SIG-M5 treated with dmso at 0.1 percent for 504 hours (cell line): Measurements from ENCODE around the gene PRKD1.
A peak's percentile ranks its signal among the peaks of the same experiment; 100 is the strongest.
"Not testable (repeated sequence)": the region's sequence is repeated elsewhere in the genome, so short reads cannot be mapped to it uniquely, and the experiment has no call there.

ENCODE experiments used
- DNase-seq: peaks from one replicate; lab custom pipeline; 2025; ENCODE audit not compliant: unreplicated experiment; lab: John Stamatoyannopoulos, UW

The PRKD1 gene

DNA sequence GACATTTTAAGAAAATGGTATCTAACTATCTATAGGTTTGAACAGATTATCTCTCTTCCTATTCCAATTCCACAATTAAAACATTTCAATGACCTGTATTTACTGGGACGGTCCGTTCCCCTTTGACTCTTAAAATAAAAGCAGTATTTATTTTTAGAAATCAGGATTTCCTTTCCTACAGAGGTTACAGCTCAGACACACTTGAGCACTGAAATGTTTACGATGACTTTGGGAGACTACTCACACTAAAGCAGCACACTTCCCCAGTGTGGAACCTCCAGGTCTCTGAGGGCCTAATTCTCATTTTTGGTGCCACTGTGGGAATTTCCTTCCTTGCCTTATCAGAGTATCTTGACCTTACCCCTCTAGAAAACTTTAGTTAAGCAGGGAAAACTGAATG, 181.8 kb downstream of the PRKD1 start:
- DNase-seq: no peak

DNA sequence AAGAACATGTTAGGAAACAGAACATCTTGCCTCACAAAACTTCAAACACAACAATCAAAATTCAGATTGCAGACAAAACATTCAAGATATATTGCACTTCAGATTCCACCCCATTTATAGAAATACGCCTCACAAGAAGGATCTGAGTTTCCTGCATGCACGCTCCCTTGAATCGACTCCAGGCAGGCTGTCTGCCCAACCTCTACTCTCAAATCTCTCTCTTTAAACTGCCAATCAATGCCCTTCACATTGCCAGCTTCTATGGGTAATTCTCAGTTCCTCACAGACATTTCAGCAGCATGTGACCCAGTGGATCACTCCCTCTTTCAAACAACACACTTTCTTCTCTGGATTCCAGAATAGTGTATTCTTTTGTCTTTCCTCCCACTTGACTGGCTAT, 184.1 kb downstream of the PRKD1 start:
- no peak for DNase-seq

DNA sequence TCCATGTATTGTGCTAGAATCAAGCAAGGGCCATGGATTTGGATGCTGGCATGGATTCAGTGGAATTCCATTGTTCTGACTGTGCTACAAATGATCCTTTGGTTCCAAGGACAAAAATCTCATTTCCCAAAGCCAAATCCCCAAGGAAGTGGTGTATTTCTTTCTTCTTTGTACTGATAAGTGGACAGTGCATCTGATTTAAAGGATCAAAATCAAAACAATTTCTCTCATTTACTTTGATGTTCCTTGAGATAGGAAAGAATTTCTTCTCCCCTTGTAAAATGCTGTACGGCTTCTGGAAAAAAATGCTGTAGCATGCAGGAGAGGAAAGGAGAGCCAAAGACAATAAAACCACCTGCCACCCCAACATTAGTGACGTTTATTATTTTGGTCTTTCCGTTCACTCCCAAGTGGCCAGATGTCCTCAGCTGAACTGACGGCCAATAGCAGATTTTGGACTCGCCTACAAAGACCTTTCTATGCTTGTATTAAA, 185.7 kb downstream of the PRKD1 start:
- no peak for DNase-seq

DNA sequence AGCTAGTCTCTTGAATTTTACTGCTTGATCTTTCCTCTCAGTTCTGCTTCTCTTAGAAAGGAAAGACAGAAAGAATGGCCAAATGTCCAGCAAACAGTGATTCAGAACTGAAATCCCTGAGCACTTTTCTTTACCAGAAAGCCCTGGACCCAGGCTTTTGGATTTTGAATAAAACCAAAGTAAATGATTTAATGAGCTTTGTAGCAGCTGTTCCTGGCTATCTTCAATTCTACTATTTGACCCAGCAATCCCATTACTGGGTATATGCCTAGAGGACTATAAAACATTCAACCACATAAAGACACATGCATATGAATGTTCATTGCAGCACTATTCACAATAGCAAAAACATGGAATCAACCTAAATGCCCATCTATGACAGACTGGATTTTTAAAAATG, 187.2 kb downstream of the PRKD1 start:
- no peak for DNase-seq

DNA sequence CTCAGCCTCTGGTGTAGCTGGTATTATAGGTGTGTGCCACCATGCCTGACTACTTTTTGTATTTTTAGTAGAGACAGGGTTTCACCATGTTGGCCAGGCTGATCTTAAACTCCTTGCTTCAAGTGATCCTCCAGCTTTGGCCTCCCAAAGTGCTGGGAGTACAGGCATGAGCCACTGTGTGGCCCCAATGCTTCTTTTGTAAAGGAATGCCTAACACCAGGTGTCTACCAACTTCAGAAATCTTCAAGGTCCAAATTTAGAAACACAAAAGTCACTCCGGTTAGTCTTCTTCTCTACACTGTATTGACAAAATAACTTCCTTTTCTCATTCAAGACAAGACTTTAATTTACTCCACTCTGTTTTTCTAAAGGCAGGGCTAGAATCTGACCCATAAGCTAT, 188.7 kb downstream of the PRKD1 start:
- DNase-seq: no peak

DNA sequence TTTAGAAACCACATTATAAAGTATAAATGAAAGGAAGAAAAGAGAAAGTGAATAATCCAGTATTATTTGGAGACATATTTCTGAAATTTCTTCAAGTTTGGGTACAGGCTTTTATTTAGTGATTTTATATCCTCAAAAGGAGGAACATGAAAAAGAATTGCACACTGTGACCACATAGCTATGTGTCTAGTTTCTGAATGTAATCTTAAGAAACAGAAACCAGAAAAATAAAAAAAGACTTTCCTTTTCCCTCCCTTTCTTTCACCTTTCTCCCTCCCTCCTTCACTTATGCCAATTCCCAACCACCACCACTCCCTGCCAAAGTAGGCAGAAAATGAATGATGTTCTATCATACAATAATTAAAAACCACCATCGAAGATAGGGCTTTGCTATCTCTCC, 189.6 kb downstream of the PRKD1 start:
- DNase-seq: no peak

DNA sequence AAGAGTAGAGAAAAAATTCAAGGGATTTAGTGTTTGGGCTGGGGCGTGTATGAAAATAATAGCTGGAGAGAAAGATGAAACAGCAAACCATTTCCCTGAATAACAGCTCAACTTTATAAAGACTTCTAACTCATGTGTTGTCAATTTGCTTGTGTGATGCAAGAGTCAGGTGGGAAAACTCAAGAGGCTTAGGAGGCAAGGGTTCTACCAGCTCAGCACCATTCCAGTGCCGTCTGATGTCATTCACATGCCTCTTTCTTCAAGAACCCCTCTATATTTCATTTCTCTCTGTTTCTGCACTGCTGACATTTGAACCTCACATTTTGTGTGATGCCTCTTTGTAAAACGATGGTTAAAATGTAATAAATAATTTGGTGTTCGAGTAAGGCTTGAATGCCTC, 192.2 kb downstream of the PRKD1 start:
- DNase-seq: no peak

DNA sequence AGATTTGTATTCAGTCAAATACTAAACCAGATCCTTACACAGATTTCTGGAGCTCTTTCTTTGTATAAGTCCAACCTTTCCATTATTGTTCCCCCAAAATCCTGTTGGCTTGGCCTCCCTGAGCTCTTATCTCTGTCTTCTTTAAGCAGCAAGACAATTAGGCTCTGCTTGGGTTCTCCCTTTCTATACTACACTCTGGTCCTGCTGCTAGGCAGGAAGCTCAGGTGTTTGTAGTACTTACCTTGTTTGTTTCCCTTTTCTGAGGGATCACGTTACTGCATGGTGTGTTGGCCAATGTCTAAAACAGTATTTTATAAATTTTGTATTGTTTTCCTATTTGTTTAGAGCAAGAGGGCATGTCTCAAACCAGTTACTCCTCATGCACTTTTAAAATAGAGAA, 192.9 kb downstream of the PRKD1 start:
- no peak for DNase-seq

DNA sequence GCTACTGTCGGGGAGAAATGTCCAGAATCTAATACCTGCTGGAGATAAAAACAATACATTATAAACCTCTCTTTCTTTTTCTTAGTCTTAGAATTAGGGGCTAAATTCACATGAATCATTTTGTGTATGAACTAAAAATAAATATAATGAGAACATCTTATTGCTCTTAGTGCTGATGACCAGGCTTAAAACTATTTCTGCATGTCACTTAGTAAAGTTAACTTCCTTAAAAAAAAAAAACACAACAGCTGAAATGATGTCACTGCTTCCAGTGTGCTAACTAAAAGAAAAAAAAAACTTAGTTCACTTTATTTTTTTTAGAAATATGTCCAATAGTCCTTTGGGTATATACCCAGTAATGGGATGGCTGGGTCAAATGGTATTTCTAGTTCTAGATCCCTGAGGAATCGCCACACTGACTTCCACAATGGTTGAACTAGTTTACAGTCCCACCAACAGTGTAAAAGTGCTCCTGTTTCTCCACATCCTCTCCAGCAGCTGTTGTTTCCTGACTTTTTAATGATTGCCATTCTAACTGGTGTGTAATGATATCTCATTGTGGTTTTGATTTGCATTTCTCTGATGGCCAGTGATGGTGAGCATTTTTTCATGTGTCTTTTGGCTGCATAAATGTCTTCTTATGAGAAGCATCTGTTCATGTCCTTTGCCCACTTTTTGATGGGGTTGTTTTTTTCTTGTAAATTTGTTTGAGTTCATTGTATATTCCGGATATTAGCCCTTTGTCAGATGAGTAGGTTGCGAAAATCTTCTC, 200.9 kb downstream of the PRKD1 start:
- DNase-seq: not testable (repeated sequence)

DNA sequence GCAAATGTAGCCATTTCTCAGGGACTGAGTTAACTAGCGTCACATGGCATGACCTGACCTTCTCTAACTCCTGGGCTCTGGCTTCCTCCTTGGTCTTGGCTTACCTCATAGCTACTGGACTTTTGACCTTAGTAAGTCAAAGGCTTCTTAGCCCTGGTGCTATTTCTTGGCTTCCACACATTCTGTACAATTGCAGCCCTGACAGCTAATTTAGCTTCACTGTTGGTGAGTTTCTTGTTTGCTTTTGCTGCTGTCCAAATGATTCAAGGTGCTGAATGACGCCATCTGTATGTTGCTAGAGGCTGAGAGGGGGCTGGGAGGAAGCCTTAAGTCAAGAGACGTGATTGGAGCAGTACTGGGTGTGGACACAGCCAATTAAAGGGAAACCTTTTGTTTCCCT, 202.7 kb downstream of the PRKD1 start:
- peak; percentile 1 for DNase-seq

DNA sequence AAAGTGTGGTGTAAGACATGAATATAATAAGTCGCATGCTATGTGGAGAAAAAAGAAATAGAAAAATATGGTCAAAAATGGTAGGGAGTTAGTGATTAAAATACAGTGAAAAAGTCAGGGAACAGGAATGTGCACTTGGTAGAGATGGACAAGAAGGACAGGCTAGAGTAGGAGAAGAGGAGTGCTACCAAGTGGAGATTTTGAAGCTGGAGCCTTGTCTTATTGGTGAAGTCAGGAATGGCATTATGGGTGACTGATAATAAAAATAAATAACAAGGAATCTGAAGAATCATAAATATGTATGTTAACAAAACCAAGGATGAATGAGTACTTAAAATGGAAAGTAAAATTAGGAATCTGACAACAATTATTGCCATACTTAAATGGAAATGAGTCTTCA, 204.8 kb downstream of the PRKD1 start:
- no peak for DNase-seq

DNA sequence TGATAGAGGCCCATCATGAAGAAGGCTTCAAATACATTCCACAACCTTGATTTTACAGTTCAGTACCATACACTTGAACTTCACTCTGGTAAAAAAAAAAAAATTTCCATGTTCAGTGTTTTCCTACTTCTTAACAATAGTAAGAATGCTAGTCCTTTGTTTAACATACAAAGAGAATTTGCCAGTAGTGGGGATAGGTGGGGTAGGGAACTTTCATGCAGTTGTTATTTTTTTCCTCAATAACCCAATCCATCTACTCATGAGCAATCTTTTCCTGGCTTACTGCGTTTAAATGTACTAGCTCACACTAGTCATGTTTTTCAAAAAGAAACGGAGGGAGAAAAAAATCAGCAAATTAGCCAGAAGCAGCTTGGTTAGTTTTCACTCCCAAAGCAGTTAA, 206.1 kb downstream of the PRKD1 start:
- no peak for DNase-seq

DNA sequence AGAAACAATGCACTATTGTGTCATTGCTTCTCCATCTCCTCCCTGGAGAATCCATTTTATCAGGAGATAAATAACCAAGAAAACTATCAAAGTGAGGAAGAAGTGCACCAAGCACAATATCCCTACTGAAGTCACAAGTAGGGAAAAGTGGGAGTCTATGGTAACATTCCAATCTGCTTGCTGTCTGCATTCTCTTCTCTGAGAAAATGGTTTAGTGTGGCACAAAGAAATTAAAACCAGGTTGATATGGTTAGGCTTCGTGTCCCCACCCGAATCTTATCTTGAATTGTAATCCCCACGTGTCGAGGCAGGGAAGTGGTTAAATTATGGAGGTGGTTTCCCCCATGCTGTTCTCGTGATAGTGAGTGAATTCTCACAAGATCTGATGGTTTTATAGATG, 209.7 kb downstream of the PRKD1 start:
- DNase-seq: no peak

DNA sequence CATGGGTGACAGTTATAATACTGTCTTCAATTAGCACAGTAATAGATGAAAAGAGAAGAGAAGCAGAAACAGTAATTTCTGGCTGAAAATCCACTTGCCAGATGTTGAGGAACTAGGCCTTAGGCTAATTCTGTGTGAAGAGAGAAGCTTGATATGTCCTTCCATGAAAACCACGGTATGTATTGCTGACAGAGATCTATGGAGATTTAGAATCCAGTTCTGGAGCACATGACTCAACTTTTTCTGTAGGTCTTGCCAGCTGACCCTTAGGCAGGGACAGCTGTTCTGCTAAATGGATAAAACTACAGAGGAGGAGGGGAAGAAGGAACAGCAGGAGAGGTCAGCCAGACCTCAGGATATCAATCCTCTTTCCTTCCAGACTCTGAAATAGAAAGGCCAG, 211.5 kb downstream of the PRKD1 start:
- no peak for DNase-seq

DNA sequence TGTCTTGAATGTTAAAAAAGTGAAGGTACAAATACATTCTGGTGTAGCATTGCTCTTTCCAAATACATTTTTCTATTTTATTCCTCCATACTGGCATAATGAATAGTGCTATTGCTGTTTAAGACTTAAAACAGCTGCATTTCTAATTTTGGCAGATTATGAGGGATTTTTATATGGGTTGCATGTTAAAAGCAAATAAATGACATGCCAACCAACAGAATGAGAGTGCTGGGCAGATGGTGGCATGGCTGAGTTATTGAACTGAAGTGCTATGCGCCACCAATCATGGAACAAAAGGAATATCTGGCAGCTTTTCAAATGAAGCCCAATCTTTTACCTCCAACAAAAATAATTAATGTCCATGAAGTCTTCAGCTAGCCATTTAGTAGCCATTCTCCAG, 215.0 kb downstream of the PRKD1 start:
- DNase-seq: no peak

DNA sequence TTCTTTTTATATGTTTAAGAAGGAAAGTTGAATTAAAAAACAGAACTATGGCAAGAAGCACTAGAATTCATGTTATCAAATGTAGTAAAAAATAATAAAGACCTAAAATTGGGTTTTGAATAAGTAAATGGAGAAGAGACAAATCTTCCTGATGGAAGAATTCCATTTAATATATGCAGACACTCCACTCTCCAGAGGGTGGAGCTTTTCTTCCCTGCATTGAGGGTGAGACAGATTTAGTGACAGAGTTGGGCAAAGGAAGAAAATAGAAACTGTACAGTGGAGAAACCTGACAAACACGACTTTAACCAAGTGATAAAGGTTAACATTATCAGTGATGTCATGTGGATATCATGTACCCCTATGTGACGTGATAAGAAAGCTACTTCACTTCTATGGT, 217.6 kb downstream of the PRKD1 start:
- DNase-seq: no peak

DNA sequence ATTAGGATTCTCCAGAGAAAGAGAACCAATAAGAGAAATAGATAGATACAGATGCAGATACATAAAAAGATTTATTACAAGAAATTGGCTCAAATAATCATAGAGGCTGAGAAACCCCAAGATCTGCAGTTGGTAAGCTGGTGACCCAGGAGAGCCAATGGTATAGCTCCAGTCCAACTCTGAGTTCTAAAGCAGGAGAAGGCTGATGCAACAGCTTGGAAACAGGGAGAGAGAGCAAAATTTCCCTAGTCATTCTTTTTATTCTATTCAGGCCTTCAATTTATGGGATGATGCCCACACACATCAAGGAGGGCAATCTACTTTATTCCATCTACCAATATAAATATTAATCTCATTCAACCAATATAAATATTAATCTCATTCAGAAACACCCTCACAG, 218.2 kb downstream of the PRKD1 start:
- DNase-seq: no peak

DNA sequence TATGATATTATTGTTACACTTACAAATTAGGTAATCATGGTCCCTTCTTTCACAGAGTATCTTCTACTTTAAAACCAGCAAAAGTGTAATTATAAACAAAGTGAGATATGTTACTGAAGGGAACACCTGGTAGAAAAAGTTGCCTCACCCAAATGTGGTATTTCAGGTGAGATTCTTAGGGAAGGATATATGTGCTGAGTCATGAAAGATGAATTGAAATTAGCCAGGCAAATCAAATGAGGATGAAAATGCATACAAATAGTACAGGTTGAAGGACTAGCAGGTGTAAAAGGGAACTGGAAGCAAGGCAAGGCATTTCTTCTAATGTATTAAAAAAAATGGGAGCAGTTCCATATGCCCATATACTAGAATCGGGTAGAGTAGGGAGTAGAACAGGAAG, 220.9 kb downstream of the PRKD1 start:
- DNase-seq: no peak

DNA sequence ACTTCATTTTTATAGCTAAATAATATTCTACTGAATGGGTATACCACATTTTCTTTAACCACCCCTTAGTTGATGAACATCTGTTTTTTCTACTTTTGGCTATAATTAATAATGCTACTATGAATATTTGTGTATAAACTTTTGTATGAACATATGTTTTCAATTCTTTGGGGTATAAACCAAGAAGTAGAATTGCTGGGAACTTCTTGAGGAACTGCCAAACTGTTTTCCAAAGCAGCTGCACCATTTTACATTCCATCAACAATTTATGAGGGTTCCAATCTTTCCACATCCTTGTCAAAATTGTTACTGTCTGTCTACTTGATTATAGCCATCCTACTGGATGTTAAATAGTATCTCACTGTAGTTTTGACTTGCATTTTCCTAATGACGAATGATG, 221.8 kb downstream of the PRKD1 start:
- DNase-seq: no peak

DNA sequence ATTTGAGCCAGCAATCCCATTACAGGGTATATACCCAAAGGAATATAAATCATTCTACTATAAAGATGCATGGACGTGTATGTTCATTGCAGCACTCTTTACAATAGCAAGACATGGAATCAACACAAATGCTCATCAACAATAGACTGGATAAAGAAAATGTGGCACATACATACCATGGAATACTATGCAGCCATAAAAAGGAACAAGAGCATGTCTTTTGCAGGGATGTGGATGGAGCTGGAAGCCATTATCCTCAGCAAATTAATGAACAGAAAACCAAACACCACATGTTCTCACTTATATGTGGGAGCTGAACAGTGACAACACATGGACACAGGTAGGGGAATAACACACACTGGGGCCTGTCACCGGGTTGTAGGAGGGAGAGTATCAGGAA, 238.1 kb downstream of the PRKD1 start:
- DNase-seq: not testable (repeated sequence)

DNA sequence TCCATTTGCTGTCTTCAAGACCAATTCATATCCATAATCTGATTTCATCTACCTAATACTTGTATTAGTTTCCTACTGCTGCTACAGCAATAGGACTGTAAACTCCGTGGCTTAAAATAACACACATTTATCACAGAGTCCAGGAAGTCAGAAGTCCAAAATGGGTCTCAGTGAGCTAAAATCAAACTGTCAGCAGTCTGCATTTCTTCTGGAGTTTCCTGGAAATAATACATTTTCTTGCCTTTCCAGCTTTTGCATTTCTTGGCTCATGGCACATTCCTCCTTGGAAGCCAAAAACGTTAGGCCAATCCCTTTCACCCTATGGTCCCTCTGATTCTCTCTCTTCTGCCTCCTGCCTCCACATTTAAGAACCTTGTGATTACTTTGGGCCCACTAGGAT, 239.8 kb downstream of the PRKD1 start:
- DNase-seq: no peak

DNA sequence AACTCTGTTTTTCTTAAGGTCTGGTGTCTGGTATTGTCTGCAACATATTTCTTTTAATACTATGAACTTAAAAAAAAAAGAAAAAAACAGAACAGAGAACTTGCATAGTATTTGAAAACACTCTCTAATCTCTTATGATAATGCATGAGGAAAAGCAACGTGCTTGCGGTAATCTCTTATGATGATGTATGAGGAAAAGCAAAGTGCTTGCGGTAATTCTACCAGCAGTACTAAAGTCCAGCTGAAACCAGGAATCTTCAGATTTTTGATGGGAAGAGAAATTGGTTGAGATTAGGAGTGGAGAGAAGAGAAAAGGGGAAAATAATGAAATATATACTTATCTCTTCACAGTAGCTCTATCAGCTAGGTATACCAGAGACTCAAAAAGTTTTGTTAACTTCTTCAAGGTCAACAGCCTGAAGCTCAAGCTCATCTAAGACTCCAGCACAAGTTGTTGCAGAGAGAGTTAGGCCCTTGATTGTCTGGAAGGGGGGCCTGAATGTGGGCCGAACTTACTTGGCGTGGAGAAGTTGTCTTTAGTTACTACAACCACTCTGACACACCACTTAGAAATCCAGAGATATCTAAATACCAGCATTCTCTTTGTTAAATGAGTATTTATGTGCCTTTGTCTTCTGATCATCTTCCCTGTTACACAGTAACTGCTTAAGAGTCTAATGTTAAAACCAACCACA, 240.4 kb downstream of the PRKD1 start:
- DNase-seq: no peak

DNA sequence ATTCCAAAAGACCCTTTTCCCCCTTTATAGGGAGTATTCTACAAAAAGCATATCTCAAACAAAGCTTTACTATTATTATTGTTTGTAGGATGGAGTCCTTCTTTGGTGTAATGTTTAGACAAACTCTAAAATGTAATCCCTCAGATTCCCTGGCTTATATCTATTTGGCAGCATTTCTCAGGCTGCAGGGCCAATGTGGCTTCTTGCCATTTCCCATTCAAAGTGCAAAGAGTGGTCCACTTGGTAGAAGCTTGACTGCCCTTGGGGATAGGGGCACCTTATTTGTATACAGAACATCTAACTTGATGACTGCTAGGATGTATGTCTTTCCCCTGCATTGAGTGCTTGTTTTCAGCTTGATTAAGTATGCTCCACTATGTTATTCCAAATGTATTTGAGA, 242.7 kb downstream of the PRKD1 start:
- DNase-seq: no peak
